SU-DHL-6 (cell line): Measurements from ENCODE around the gene FSHR.

Source experiments
- H2AFZ ChIP-seq: fragments of 200-600 bp; sonication (generic); 2 replicates; pipeline ENCODE4 v1.6.1; 2014; ENCODE audit warnings: low read depth, mild to moderate bottlenecking, moderate library complexity, mixed read lengths, antibody characterized with exemption, low read length; ENCODE audit not compliant: severe bottlenecking
- H3F3A ChIP-seq: fragments of 200-600 bp; shearing (Covaris generic); 2 replicates; pipeline ENCODE4 v1.6.0; 2016; ENCODE audit warnings: antibody characterized with exemption, mild to moderate bottlenecking; ENCODE audit not compliant: insufficient read depth
- H3K27ac ChIP-seq: fragments of 200-600 bp; sonication (generic); 2 replicates; pipeline ENCODE4 v1.5.1; 2016; ENCODE audit warnings: low read depth, mild to moderate bottlenecking, low read length, moderate library complexity, mixed read lengths
- H3K27me3 ChIP-seq: fragments of 200-600 bp; sonication (generic), shearing (Covaris generic); 2 replicates; pipeline ENCODE4 v1.6.0; 2014; ENCODE audit warnings: mild to moderate bottlenecking, low read length
- H3K36me3 ChIP-seq: fragments of 200-600 bp; sonication (generic); 2 replicates; pipeline ENCODE4 v1.6.1; 2014; ENCODE audit warnings: mild to moderate bottlenecking, low read length, mixed read lengths
- H3K4me2 ChIP-seq: fragments of 300-600, 200-600 bp; shearing (Covaris generic), sonication (generic); 2 replicates; pipeline ENCODE4 v1.6.0; 2014; ENCODE audit warnings: low read length, low read depth, mild to moderate bottlenecking; ENCODE audit not compliant: poor library complexity, severe bottlenecking
- H3K4me3 ChIP-seq: fragments of 200-600 bp; sonication (generic); 2 replicates; pipeline ENCODE4 v1.5.1; 2014; ENCODE audit warnings: antibody characterized with exemption, low read length, mild to moderate bottlenecking, mixed read lengths; ENCODE audit not compliant: insufficient read depth, poor library complexity, severe bottlenecking
- H3K79me2 ChIP-seq: fragments of 200-600 bp; sonication (generic); 2 replicates; pipeline ENCODE4 v1.6.1; 2014; ENCODE audit warnings: mild to moderate bottlenecking, low read length, moderate library complexity; ENCODE audit not compliant: insufficient read depth
- H3K9ac ChIP-seq: fragments of 200-600 bp; sonication (generic); 2 replicates; pipeline ENCODE4 v1.7.0; 2014; ENCODE audit warnings: mild to moderate bottlenecking, low read length
- H3K9me2 ChIP-seq: fragments of 200-600 bp; sonication (generic); replicated peaks from 2 replicates; pipeline ENCODE4 v1.6.1; 2014; ENCODE audit warnings: low read length; ENCODE audit not compliant: insufficient read depth
- H3K9me3 ChIP-seq: fragments of 200-600 bp; sonication (generic); 2 replicates; pipeline ENCODE4 v1.6.1; 2014; ENCODE audit warnings: low read length, mixed read lengths; ENCODE audit not compliant: insufficient read depth
- H4K20me1 ChIP-seq: fragments of 200-600 bp; sonication (generic); 2 replicates; pipeline ENCODE4 v1.6.1; 2014; ENCODE audit warnings: low read depth, mild to moderate bottlenecking, antibody characterized with exemption, low read length, moderate library complexity, mixed read lengths
- EZH2phosphoT487 ChIP-seq: fragments of 200-600 bp; sonication (generic), shearing (Covaris generic); conservative IDR thresholded peaks from 2 replicates; pipeline ENCODE4 v1.6.1; 2018; ENCODE audit warnings: mild to moderate bottlenecking, antibody characterized with exemption, low read length, moderate library complexity, mixed read lengths
- TF ChIP-seq, protein P1 (sequence below): fragments of 200-600 bp; sonication (generic); IDR thresholded peaks from one replicate; pipeline ENCODE4 v1.5.1; 2017; ENCODE audit warnings: antibody characterized with exemption, mild to moderate bottlenecking, low read length, moderate library complexity; ENCODE audit not compliant: insufficient read depth, poor library complexity, severe bottlenecking

Gene FSHR

DNA sequence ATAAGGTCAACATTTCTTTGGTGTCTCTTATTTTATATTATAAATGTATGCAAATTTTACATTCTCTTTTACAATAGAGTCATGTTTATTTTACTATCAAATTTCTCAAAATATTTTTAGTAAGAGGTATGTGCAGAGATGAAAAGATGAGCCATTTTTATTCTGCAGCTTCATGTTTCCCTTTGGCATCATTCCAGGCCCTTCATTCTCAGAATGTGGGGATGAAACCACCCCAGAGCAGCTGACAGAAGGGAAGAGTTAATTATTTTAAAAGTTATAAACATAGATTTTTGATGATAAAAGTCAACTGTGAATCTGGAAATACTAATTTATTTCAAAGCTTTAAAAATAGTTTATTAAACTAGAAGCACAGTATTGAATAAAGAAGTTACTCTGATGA, 12.8 kb upstream of the FSHR start:
- H3K9me3 ChIP-seq: no peaks in the 10 kb centered on the region
- no peaks in the 10 kb centered on the region for H3K79me2 ChIP-seq
- H3K9ac ChIP-seq: no peak overlapping the region
- no peaks in the 10 kb centered on the region for H3K27me3 ChIP-seq
- H3K27ac ChIP-seq: no peak overlapping the region
- H3K4me3 ChIP-seq: no peak overlapping the region
- H3K4me2 ChIP-seq: no peak overlapping the region
- H3K9me2 ChIP-seq: no peaks in the 10 kb centered on the region; the same call in 1 of the 2 replicates
- no peaks in the 10 kb centered on the region for H3K36me3 ChIP-seq
- TF ChIP-seq, protein P1, sequence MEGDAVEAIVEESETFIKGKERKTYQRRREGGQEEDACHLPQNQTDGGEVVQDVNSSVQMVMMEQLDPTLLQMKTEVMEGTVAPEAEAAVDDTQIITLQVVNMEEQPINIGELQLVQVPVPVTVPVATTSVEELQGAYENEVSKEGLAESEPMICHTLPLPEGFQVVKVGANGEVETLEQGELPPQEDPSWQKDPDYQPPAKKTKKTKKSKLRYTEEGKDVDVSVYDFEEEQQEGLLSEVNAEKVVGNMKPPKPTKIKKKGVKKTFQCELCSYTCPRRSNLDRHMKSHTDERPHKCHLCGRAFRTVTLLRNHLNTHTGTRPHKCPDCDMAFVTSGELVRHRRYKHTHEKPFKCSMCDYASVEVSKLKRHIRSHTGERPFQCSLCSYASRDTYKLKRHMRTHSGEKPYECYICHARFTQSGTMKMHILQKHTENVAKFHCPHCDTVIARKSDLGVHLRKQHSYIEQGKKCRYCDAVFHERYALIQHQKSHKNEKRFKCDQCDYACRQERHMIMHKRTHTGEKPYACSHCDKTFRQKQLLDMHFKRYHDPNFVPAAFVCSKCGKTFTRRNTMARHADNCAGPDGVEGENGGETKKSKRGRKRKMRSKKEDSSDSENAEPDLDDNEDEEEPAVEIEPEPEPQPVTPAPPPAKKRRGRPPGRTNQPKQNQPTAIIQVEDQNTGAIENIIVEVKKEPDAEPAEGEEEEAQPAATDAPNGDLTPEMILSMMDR: no peak
- TF ChIP-seq EZH2phosphoT487: no peak
- H2AFZ ChIP-seq: no peak overlapping the region
- no peaks in the 10 kb centered on the region for H4K20me1 ChIP-seq
- no peaks in the 10 kb centered on the region for H3F3A ChIP-seq

DNA sequence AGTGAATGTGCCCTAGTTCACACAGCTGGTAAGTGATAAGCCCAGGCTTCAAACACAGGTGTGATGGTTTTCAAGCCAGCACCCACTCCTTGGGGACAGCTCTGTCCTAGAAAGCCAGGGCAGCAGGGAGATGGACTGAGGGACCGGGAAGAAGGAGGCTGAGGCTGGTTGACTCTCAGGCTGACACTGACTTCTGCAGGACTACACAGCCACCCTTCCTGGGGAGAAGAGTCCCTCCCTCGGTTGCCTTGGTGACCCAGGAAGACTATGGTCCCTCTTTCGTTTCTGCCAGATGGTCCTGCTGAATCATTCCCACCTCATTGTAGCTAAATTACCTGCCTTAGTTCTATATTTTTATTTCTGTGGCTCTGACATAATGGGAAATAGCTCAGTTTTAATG, 11.3 kb upstream of the FSHR start:
- TF ChIP-seq EZH2phosphoT487: no peak
- TF ChIP-seq, protein P1: no peak
- no peak overlapping the region for H3K27ac ChIP-seq
- H3K9me3 ChIP-seq: no peaks in the 10 kb centered on the region
- no peak overlapping the region for H3K9ac ChIP-seq
- H3K27me3 ChIP-seq: no peaks in the 10 kb centered on the region
- no peaks in the 10 kb centered on the region for H3K36me3 ChIP-seq
- H2AFZ ChIP-seq: no peak overlapping the region
- H3K4me2 ChIP-seq: no peak overlapping the region
- no peaks in the 10 kb centered on the region for H3F3A ChIP-seq
- no peaks in the 10 kb centered on the region; the same call in 1 of the 2 replicates for H3K9me2 ChIP-seq
- H3K4me3 ChIP-seq: no peak overlapping the region
- no peaks in the 10 kb centered on the region for H3K79me2 ChIP-seq
- H4K20me1 ChIP-seq: no peaks in the 10 kb centered on the region

DNA sequence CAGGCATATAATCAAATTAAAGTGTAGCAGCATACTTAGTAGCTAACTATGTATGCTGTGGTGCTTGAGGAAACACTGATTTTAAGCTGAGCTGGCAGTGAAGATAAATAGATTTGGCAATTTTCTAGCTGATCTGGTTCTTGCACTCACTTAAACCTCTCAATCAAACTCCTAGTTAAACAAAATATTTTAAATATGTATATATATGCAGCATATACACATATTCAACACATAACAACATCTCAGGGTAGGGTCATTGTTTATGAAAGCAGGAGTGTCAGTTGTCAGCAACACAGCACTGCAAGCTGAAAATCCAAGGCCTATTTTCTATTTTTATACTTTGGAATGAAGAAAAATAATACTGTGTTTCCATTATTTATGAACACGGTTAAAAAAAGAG, 10.4 kb upstream of the FSHR start:
- Histone ChIP-seq H3K27ac (no peak overlapping the region), H3K27me3 (no peaks in the 10 kb centered on the region), H2AFZ (no peak overlapping the region), H3K79me2 (no peaks in the 10 kb centered on the region), H3F3A (no peaks in the 10 kb centered on the region), H3K4me3 (no peak overlapping the region), H3K36me3 (no peaks in the 10 kb centered on the region), H4K20me1 (no peaks in the 10 kb centered on the region), H3K9ac (no peak overlapping the region), H3K9me2 (no peaks in the 10 kb centered on the region; the same call in 1 of the 2 replicates), H3K4me2 (no peak overlapping the region), H3K9me3 (no peaks in the 10 kb centered on the region)
- TF ChIP-seq EZH2phosphoT487: no peak
- TF ChIP-seq, protein P1: no peak
